ENCODE results near the gene FGD4.

The FGD4 gene

DNA sequence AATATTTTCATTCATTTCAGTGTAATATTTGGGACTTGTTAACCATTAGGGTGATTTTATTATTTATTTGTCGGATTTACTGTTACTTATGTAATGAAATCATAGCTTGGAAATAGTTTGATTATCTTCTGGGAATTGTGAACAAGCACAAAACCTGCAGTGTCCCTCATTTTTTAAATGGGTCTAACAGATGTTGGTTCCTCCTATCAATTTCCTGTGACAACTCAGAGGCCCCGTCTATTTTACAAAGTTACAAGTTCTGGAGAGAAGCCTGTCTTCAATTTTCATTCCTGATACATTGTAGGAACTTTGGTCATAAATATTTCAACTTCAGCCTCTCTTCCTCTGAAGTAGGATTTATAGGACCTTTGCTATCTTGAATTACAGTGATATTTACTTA lies 178.0 kb downstream of the FGD4 start:
- POLR2A ChIA-PET: no interaction called here

DNA sequence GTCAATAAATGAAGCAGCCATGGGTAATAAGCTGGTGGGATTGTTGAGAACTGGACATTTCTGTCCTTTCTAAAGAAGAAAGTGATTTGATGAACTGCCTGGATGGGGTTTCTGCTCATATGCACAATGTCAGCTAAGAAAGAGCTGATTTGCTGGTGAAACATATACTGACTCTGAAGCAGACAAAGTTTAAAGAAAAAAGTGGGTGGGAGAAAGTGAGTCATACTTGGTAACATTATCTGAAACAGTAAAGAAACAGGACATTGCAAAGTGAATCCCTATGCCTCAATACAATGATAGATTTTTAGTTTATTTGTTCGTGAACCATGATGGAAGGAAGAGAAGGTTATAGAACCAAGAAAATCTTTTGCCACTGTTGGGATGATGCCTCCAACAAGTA lies 184.2 kb downstream of the FGD4 start:
- CTCF ChIA-PET: interaction anchor here (2.4 kb wide), 1 partner anchor 12 kb away, joined by 5 read pairs; no protein-coding TSS in a partner anchor
- TF ChIP-seq, protein P1, sequence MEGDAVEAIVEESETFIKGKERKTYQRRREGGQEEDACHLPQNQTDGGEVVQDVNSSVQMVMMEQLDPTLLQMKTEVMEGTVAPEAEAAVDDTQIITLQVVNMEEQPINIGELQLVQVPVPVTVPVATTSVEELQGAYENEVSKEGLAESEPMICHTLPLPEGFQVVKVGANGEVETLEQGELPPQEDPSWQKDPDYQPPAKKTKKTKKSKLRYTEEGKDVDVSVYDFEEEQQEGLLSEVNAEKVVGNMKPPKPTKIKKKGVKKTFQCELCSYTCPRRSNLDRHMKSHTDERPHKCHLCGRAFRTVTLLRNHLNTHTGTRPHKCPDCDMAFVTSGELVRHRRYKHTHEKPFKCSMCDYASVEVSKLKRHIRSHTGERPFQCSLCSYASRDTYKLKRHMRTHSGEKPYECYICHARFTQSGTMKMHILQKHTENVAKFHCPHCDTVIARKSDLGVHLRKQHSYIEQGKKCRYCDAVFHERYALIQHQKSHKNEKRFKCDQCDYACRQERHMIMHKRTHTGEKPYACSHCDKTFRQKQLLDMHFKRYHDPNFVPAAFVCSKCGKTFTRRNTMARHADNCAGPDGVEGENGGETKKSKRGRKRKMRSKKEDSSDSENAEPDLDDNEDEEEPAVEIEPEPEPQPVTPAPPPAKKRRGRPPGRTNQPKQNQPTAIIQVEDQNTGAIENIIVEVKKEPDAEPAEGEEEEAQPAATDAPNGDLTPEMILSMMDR (IDR thresholded peaks at IDR 0.05; ENCODE audit: insufficient read depth, low read length, missing control alignments): no peak

More for the DNA sequence above, 178.0 kb downstream of the FGD4 start:
- H3K4me3 ChIP-seq (ENCODE audit: low read depth, low read length): no peak overlapping the region
- TF ChIP-seq, protein P1 (IDR thresholded peaks at IDR 0.05; ENCODE audit: insufficient read depth, low read length, missing control alignments): no peak
- CTCF ChIA-PET: no interaction called here
- DNase-seq (ENCODE audit: low read depth, low spot score): no peak

DNA sequence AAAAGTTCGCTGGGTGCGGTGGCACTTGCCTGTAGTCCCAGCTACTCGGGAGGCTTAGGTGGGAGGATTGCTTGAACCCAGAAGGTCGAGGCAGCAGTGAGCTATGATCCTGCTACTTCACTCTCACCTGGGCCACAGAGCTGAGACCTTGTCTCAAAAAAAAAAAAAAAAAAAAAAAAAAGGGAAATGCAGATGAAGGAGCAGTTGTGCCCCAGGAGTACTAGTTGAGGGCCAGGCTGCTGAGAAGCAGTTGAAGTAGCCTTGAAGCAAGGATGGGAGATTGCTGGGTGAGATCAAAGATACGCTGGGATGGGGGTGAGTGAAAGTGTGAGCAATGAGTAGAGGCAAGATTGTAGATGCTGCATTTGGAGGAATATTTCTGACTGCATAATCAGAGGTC lies 186.3 kb downstream of the FGD4 start:
- TF ChIP-seq, protein P1 (IDR thresholded peaks at IDR 0.05; ENCODE audit: insufficient read depth, low read length, missing control alignments): no peak
- no peak for DNase-seq (ENCODE audit: low read depth, low spot score)
- ChIA-PET POLR2A (no interaction called here), CTCF (no interaction called here)
- no peak overlapping the region for H3K4me3 ChIP-seq (ENCODE audit: low read depth, low read length)

More for the DNA sequence above, 184.2 kb downstream of the FGD4 start:
- H3K4me3 ChIP-seq (ENCODE audit: low read depth, low read length): no peak overlapping the region
- DNase-seq (ENCODE audit: low read depth, low spot score): no peak
- POLR2A ChIA-PET: no interaction called here

DNA sequence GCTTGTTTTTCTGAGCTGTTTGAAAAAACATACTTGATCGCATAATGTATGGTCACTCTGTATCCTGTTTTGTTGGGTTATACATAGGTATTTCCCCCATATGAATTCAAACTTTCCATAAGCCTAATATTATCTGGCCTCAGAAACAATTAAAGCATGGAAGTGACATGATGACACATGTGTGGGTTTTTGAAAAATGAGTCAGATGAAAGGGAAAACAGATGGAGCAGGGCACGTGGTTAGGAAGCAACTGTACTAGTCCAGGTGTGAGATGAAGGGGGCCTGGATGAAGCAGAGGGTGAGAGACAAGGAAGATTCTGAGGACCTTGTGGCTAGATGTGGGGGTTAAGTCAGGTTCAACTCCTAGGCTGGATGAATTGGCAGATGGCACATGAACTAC lies 187.0 kb downstream of the FGD4 start:
- DNase-seq (ENCODE audit: low read depth, low spot score): no peak
- ChIA-PET POLR2A (no interaction called here), CTCF (no interaction called here)

DNA sequence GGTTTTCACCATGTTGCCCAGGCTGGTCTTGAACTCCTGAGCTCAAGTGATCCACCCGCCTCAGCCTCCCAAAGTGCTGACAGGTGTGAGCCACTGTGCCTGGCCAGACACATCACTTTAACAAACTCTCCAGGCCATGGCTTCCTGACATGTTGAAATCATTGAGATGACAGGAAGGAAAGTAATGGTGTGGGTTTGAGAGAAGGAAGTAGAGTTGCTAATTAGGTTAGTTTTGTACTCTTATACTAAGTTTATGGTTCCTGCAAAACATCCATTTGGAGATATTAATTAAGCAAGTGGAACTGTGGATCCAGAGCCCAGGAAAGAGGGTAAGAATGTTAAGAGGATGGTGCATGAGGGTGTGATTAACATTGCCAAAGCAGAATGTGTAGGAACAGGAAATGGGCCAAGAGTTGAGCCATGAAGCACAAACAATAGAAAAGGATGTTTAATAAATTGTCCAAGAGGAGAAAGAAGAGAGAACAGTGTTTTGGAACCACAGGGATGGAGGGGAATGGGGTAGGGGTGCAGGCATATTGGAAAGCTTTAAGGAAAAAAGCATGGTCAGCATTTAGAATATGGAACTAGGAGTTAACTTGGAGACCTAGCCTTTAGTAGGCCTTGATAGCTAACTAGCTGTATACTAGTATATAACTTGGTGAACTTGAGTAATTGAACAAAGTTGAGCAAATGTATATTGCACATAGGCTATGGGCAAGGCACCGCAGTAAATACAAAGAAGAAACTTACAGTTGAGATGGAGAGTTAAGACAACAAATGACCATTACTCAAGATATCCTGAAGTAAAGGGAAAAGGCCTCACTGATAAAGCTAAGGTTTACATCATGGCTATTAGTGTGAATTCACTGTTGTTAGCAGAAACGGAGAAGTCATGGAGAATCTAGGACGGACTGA lies 188.5 kb downstream of the FGD4 start:
- DNase-seq (ENCODE audit: low read depth, low spot score): no peak
- ChIA-PET CTCF (interaction anchor here (1.0 kb wide), 1 partner anchor 16 kb away, joined by 3 read pairs; no protein-coding TSS in a partner anchor), POLR2A (no interaction called here)
- TF ChIP-seq, protein P1 (IDR thresholded peaks at IDR 0.05; ENCODE audit: insufficient read depth, low read length, missing control alignments): no peak
- H3K4me3 ChIP-seq (ENCODE audit: low read depth, low read length): no peak overlapping the region

More for the DNA sequence above, 187.0 kb downstream of the FGD4 start:
- H3K4me3 ChIP-seq (ENCODE audit: low read depth, low read length): no peak overlapping the region
- TF ChIP-seq, protein P1 (IDR thresholded peaks at IDR 0.05; ENCODE audit: insufficient read depth, low read length, missing control alignments): no peak

DNA sequence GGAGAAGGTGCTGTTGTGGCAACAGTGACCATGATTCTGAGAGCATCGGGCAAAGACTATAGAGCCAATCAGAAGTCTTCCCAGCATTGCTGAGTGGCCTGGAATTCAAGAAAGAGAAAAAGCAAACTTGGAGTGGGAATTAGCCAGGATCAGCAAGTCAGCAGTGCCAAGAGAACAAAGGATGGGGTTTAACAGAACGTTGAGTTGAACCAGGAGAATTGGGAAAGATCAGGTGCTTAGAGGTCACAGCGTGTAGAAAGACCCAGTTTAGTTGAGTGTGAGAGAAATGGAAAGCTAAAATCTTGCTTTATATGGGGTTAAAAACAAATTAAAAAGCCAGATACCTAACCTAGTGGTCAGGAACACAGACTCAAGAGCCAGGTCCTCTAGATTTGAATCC lies 189.2 kb downstream of the FGD4 start:
- ChIA-PET POLR2A (no interaction called here), CTCF (no interaction called here)
- TF ChIP-seq, protein P1 (IDR thresholded peaks at IDR 0.05; ENCODE audit: insufficient read depth, low read length, missing control alignments): no peak
- H3K4me3 ChIP-seq (ENCODE audit: low read depth, low read length): no peak overlapping the region
- no peak for DNase-seq (ENCODE audit: low read depth, low spot score)
